ENCODE data around the gene NGEF.
A peak's percentile ranks its signal among the peaks of the same experiment; 100 is the strongest.

Gene NGEF

GRCh38 chr2:232887171-232887850, 125.7 kb downstream of the NGEF start:
- no peak overlapping the region for H3K4me3 ChIP-seq (ENCODE audit: low read length)
- TF ChIP-seq CTCF (conservative IDR thresholded peaks at IDR 0.05; ENCODE audit: low read depth, low read length) = peak; percentile 40
- no peak for DNase-seq (ENCODE audit: low read depth)

- DNase-seq (ENCODE audit: low read depth) = no peak
- TF ChIP-seq CTCF (conservative IDR thresholded peaks at IDR 0.05; ENCODE audit: low read depth, low read length) = no peak
- no peak overlapping the region for H3K4me3 ChIP-seq (ENCODE audit: low read length)
Observed at GRCh38 chr2:232886632-232887031, 126.4 kb downstream of the NGEF start.

DNA sequence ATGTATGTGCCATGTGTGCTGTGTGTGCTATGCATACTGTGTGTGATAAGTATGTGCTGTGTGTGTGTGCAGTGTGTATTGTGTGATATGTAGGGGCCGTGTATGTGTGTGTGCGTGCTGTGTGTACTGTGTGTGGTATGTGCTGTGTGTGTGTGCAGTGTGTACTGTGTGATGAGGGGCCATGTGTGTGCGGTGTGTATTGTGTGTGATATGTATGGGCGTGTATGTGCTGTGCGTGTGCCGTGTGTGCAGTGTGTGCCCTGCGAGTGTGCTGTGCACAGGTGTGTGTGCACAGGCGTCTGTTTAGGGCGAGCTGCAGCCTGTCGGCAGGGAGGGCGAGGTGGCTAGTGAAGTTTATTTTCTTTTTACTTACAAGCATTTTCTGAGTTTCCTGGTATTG, 126.9 kb downstream of the NGEF start:
- no peak for DNase-seq (ENCODE audit: low read depth)
- H3K4me3 ChIP-seq (ENCODE audit: low read length) = no peak overlapping the region
- TF ChIP-seq CTCF (conservative IDR thresholded peaks at IDR 0.05; ENCODE audit: low read depth, low read length) = no peak

DNA sequence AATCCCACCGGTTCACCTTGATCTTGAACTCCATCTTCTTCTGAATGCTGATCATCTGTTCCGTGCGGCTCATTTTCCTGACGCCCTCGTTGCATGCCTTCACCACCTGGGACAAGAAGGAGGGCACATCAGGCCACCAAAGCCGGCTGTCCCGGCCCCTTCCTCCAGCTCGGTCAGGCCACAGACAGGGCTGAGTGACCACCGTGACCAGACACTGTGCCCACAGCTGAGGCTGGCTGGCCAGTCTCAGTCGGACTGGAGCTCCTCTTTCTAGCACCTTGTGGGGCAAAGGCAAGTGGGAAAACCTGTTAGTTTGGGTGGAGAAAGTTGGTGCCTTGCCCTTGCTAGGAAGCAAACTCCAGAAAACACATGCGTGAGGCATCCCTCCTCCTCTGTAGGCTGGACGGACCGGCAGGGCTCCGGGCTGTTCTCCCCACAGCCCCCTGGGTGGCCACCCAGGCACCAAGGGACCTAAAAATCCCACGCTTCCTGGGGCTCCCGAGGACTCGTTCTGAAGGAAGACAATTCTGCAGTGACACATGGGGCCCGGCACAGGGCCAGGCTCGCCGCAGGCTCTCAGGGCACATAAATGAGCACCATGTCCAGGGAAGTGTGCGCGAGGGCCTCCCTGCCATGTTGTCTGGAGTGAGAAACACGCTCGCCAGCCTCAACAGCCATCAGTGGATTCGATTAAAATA, 127.6 kb downstream of the NGEF start:
- no peak for DNase-seq (ENCODE audit: low read depth)
- no peak overlapping the region for H3K4me3 ChIP-seq (ENCODE audit: low read length)
- TF ChIP-seq CTCF (conservative IDR thresholded peaks at IDR 0.05; ENCODE audit: low read depth, low read length) = no peak

GRCh38 chr2:232884549-232885263, 128.3 kb downstream of the NGEF start:
- no peak overlapping the region for H3K4me3 ChIP-seq (ENCODE audit: low read length)
- no peak for TF ChIP-seq CTCF (conservative IDR thresholded peaks at IDR 0.05; ENCODE audit: low read depth, low read length)
- no peak for DNase-seq (ENCODE audit: low read depth)

DNA sequence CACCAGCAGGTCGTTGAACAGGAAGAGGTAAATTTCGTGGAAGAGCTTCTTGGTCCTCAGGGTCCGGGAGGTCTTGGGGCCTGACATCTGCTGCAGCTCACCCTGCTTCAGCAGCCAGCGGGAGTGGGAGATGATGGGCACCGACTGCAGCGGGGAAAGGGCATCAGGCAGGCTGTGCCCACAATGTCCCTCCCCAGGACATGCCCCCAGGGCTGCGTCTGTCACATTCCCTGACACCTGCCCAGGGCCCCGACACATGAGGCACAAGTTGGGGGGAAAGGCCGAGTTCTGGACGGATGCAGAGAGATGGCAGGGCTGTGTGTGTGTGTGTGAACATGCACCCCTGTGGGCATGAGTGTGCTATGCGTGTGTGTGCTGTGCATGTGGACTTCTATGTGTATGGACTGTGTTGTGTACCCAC, 129.0 kb downstream of the NGEF start:
- H3K4me3 ChIP-seq (ENCODE audit: low read length) = no peak overlapping the region
- TF ChIP-seq CTCF (conservative IDR thresholded peaks at IDR 0.05; ENCODE audit: low read depth, low read length) = no peak
- no peak for DNase-seq (ENCODE audit: low read depth)
